Stimulated activated memory B cell treated with anti-CD40 and anti-IgM and Interleukin-4, amounts not matched to agents 10 μg/mL and 1 μg/mL and 100 μg/mL, for 72 hours (primary cell): ENCODE measurements around the gene PLCG1.

Source experiments
- ATAC-seq: fragments of 150-1000 bp; cut with Tn5 transposase; 2 replicates; pipeline ENCODE4 v1.10.0; 2021
- H3K27ac Mint-ChIP-seq: one replicate; pipeline ENCODE4 v1.8.0; 2022; ENCODE audit warnings: mild to moderate bottlenecking, mixed read lengths
- H3K27me3 Mint-ChIP-seq: one replicate; pipeline ENCODE4 v1.8.0; 2022; ENCODE audit warnings: mixed read lengths
- H3K36me3 Mint-ChIP-seq: one replicate; pipeline ENCODE4 v1.8.0; 2022; ENCODE audit warnings: mixed read lengths
- H3K4me1 Mint-ChIP-seq: one replicate; pipeline ENCODE4 v1.8.0; 2022; ENCODE audit warnings: mixed read lengths
- H3K4me3 Mint-ChIP-seq: one replicate; pipeline ENCODE4 v1.8.0; 2022; ENCODE audit warnings: mild to moderate bottlenecking, moderate library complexity, mixed read lengths
- H3K9me3 Mint-ChIP-seq: one replicate; pipeline ENCODE4 v1.8.0; 2022; ENCODE audit warnings: mixed read lengths

Gene PLCG1

DNA sequence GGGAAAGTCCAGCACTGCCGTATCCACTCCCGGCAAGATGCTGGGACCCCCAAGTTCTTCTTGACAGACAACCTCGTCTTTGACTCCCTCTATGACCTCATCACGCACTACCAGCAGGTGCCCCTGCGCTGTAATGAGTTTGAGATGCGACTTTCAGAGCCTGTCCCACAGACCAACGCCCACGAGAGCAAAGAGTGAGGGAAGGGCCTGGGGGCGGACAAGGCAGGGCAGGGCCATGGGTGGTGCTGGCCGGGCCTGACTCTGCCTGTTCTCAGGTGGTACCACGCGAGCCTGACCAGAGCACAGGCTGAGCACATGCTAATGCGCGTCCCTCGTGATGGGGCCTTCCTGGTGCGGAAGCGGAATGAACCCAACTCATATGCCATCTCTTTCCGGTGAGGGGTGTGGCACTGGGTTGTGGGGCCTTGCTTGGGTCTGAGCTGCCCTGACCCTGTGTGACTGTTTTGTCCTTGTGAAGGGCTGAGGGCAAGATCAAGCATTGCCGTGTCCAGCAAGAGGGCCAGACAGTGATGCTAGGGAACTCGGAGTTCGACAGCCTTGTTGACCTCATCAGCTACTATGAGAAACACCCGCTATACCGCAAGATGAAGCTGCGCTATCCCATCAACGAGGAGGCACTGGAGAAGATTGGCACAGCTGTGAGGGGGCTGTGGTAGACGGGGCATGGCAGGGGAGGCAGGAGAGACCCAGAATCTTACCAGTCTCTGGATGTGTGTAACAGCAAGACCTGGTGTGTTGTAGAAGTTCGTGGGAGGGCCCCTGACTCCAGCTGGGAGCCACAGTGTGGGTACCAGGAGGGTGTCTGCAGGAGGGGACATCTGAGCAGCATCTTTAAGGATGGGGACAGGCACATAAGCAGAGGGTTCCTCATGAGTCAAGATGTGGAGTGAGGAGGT, 29.1 kb downstream of the PLCG1 start:
- no peaks in the 10 kb centered on the region for H3K9me3 Mint-ChIP-seq
- H3K27me3 Mint-ChIP-seq = no peaks in the 10 kb centered on the region
- H3K4me1 Mint-ChIP-seq = peaks cover 16% of the 10 kb centered on the region
- peaks cover 79% of the 10 kb centered on the region for H3K36me3 Mint-ChIP-seq
- ATAC-seq = no peak
- H3K27ac Mint-ChIP-seq = no peak overlapping the region
- H3K4me3 Mint-ChIP-seq = no peak overlapping the region

DNA sequence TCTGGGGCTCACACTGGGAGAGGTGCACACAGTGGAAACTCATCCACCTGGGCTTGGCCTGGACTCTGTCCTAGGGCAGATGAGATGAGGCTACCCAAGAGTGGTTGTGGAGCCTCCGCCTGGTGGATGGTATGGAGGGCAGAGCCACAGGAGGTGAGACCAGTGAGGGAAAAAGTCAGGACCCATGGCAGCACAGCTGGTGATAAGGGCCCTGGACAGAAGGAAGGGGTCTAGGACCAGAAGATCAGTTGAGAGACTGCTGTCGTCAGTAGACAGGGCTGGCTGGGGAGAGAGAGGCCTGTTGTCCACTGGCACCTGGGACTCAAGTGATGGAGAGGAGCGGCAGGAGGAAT, 29.8 kb downstream of the PLCG1 start:
- no peaks in the 10 kb centered on the region for H3K27me3 Mint-ChIP-seq
- no peak overlapping the region for H3K4me3 Mint-ChIP-seq
- no peak overlapping the region for H3K27ac Mint-ChIP-seq
- peaks cover 81% of the 10 kb centered on the region for H3K36me3 Mint-ChIP-seq
- no peaks in the 10 kb centered on the region for H3K9me3 Mint-ChIP-seq
- ATAC-seq = no peak
- peaks cover 16% of the 10 kb centered on the region for H3K4me1 Mint-ChIP-seq

DNA sequence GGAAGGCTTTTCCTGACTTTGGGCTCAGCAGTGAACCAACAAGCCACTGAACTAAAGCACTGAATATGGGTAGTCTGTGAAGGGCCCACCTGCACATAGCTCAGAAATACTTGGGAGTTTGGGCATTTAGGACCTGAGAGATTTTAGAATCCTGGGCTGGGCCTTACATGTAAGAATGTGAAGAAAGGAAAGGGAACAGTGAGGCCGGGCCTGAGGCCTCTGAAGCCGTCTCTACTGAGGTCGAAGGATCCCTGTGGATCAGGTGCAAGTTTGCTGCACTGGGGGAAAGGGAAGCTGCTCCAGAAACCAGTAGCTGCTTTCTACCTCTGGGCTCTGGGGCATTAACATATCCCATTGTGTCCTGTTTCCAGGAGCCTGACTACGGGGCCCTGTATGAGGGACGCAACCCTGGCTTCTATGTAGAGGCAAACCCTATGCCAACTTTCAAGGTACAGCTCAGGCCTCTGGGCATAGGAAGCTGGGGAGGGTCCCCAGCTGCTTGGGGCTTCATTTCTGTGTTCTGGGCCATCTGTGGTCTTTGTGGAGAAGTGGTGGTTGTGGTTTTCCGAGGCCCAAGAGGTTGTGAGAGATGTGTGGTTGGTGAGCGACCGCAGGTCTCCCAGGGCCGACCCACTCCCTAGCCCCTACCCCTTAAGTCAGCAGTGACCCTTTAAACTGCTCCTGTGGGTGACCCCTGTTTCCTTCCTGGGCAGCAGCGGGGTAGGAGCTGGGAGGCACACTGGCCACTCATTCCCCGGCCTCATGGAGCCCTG, 30.3 kb downstream of the PLCG1 start:
- Mint-ChIP-seq H3K9me3 (no peaks in the 10 kb centered on the region), H3K27me3 (no peaks in the 10 kb centered on the region), H3K4me3 (no peak overlapping the region), H3K27ac (no peak overlapping the region), H3K36me3 (peaks cover 78% of the 10 kb centered on the region), H3K4me1 (peaks cover 16% of the 10 kb centered on the region)
- ATAC-seq = peak; percentile 41

DNA sequence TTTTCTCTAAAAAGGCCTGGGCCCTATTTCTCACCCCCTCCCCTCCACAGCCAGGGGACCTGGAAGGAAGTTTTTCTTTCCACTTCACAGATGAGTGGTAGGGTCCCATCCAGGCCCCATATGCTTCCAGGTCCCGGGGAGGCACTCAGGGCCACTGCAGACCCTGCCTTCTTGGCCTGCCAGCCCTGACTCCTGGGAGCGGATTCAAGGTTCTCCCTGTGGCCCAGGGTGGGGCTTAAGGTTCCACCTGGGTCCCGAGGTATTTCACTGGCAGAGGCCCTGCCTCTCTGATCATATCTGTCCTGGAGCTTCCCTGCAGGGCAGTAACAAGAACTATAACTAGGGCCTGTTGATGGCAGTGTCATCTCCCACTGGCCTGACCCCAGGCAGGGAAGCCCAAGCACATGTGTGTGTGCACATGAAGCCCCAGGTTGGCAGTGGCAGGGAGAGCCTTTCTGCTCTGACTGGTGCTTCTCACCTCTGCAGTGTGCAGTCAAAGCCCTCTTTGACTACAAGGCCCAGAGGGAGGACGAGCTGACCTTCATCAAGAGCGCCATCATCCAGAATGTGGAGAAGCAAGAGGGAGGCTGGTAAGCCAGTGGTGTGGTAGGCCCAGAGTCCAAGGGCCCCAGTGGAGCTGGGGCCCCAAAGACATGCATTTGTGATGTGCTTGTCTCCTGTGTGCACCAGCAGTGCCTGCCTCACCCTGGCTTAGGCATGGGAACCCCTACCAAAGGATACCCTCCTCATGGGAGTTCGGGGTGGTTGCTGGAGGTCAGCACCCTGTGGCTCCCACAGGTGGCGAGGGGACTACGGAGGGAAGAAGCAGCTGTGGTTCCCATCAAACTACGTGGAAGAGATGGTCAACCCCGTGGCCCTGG, 31.2 kb downstream of the PLCG1 start:
- H3K27ac Mint-ChIP-seq = no peak overlapping the region
- H3K4me1 Mint-ChIP-seq = peaks cover 16% of the 10 kb centered on the region
- no peak for ATAC-seq
- no peak overlapping the region for H3K4me3 Mint-ChIP-seq
- peaks cover 70% of the 10 kb centered on the region for H3K36me3 Mint-ChIP-seq
- no peaks in the 10 kb centered on the region for H3K9me3 Mint-ChIP-seq
- H3K27me3 Mint-ChIP-seq = no peaks in the 10 kb centered on the region

DNA sequence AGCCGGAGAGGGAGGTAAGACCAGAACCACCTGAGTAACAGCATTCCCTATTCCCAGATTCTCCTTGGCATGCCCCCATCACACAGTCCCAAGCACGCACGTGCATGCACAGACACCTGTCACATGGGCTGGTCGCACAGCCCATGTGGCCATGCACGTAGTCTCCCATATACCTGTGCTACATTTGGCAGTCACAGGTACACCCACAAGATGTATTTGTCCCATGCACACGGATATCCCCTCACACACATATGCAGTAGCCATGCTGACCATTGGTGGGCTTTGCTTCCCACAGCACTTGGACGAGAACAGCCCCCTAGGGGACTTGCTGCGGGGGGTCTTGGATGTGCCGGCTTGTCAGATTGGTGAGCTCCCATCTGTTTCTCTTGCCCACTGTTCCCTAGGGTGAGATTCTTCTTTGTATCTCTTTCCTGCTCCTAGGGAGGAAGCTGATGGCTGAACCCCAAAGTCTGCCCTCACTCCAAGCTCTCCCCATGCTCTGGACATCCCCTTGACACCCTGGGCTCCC, 31.9 kb downstream of the PLCG1 start:
- peaks cover 16% of the 10 kb centered on the region for H3K4me1 Mint-ChIP-seq
- no peaks in the 10 kb centered on the region for H3K27me3 Mint-ChIP-seq
- peaks cover 68% of the 10 kb centered on the region for H3K36me3 Mint-ChIP-seq
- ATAC-seq = no peak
- H3K27ac Mint-ChIP-seq = no peak overlapping the region
- H3K9me3 Mint-ChIP-seq = no peaks in the 10 kb centered on the region
- H3K4me3 Mint-ChIP-seq = no peak overlapping the region

DNA sequence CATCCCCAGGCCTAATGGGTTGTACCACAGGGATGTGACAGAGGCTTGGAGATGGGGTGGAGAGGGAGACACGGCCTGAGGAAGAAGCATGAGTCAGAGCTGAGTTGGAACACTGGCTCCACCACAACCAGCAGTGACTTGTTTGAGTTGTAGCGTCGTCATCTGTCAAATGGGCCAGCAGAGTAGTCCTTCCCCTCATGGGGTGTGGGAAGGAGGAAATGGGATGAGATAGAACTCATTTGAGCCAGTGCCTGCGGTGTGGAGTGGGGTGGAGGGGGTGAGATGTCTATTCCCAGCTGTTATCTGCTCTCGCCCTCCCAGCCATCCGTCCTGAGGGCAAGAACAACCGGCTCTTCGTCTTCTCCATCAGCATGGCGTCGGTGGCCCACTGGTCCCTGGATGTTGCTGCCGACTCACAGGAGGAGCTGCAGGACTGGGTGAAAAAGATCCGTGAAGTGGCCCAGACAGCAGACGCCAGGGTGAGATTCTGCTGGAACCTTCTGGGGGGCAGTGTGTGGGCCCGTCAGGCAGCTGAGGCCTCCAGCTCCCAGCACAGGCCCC, 32.5 kb downstream of the PLCG1 start:
- no peak overlapping the region for H3K27ac Mint-ChIP-seq
- H3K4me1 Mint-ChIP-seq = peaks cover 16% of the 10 kb centered on the region
- H3K9me3 Mint-ChIP-seq = no peaks in the 10 kb centered on the region
- H3K36me3 Mint-ChIP-seq = peaks cover 68% of the 10 kb centered on the region
- no peaks in the 10 kb centered on the region for H3K27me3 Mint-ChIP-seq
- ATAC-seq = no peak
- H3K4me3 Mint-ChIP-seq = no peak overlapping the region

DNA sequence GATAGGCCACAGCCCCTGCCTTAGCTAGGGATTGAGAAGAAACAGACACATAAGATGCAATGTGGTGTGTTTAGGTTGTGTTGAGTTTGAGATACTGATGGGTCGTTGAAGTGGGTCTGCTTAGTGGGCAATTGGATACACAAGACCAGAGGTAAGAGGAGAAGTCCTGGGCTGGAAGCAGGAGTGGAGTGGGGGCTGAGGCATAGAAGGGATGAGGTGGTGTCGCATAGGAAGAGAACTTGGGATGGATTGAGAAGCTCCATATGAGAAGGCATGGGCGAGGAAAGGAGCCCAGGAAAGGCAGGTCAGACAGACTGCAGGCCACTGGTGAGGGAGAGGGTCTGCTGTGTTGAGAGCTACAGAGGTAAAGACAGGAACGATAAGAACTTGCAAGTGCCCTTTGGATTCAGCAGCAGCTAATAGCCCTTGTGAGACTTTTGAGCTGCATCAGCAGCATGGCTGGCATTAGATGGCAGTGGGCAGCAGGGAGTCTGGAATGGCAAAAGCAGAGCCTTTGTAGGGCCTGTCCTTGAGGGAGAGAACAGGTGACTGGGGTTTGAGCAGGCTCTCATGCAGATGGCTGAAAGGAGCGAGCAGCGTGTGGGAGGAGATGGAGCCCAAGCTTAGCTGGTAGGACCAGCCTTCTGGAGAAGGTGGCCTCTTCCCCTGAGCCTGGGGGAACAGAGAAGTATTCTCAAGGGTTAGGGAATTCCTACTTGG, 33.2 kb downstream of the PLCG1 start:
- no peak for ATAC-seq
- no peaks in the 10 kb centered on the region for H3K9me3 Mint-ChIP-seq

DNA sequence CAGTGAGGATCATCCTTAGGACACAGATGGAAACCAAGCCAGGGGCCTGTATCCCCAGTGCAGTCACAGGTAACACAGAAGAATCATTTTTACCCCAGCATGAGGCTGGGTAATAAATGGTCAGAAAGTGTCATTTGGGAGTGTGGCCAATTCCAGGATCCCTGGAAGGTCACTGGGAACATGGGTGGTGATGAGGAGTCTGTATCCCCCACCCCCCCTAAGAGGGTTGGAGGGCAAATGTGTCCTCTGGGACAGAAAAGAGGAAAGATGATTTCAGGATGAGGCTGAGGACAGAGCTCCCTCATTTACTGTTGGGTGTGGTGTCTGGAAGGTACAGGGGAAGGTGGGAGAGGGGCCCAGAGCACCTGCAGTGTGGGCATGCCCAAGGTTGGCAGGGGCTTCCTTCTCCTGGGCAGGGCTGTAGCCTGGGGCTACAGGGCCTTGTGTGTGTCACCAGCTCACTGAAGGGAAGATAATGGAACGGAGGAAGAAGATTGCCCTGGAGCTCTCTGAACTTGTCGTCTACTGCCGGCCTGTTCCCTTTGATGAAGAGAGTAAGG, 34.5 kb downstream of the PLCG1 start:
- Mint-ChIP-seq H3K4me3 (no peak overlapping the region), H3K4me1 (peaks cover 14% of the 10 kb centered on the region), H3K9me3 (no peaks in the 10 kb centered on the region), H3K27me3 (no peaks in the 10 kb centered on the region), H3K27ac (no peak overlapping the region), H3K36me3 (peaks cover 52% of the 10 kb centered on the region)
- ATAC-seq = no peak

More for the DNA sequence above, 33.2 kb downstream of the PLCG1 start:
- Mint-ChIP-seq H3K27me3 (no peaks in the 10 kb centered on the region), H3K27ac (no peak overlapping the region), H3K4me3 (no peak overlapping the region), H3K4me1 (peaks cover 16% of the 10 kb centered on the region), H3K36me3 (peaks cover 64% of the 10 kb centered on the region)

DNA sequence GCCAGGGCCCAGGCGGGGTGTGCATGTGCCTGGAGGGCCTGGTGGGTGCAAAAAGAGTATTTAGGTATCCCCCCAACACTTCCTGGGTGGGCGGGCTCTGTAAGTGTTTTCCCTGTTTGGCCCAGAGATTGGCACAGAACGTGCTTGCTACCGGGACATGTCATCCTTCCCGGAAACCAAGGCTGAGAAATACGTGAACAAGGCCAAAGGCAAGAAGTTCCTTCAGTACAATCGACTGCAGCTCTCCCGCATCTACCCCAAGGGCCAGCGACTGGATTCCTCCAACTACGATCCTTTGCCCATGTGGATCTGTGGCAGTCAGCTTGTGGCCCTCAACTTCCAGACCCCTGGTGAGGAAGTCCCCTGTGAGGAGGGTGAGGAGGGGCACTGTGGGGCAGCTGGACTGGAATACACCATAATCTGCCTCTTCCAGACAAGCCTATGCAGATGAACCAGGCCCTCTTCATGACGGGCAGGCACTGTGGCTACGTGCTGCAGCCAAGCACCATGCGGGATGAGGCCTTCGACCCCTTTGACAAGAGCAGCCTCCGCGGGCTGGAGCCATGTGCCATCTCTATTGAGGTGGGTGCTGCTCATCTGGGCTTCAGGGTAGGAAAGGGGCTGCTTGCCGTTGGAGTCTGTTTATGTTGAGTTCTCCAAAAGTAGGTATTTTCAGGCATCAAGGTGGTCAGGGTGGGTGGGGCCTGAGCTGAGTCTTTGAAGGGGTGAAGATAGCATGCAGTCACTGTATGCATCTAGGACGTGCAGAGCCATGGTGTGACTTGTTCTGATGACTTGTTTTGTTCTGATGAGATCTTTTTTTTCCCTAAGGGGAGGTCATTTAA, 35.2 kb downstream of the PLCG1 start:
- H3K36me3 Mint-ChIP-seq = peaks cover 45% of the 10 kb centered on the region
- ATAC-seq = peak; percentile 4
- H3K9me3 Mint-ChIP-seq = no peaks in the 10 kb centered on the region
- H3K27me3 Mint-ChIP-seq = no peaks in the 10 kb centered on the region
- H3K27ac Mint-ChIP-seq = no peak overlapping the region
- H3K4me3 Mint-ChIP-seq = no peak overlapping the region
- peaks cover 7% of the 10 kb centered on the region for H3K4me1 Mint-ChIP-seq

DNA sequence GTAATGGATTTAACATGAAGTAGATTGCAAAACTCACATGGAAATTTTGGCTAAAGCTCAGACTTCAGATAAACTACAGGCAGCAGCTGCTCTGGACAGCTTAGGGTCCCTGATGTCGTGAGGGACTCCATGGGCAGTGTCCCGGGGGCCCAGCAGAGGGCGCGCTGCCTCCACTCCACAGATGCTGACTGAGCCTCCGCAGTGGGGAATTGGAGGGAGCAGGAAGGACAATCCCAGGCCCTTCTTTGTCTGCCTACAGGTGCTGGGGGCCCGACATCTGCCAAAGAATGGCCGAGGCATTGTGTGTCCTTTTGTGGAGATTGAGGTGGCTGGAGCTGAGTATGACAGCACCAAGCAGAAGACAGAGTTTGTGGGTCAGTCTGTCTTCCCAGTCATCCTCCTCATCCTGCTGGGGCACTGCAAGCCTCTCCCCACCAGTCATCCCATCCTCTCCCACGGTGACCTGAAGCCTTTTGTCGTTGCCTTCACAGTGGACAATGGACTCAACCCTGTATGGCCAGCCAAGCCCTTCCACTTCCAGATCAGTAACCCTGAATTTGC, 35.9 kb downstream of the PLCG1 start:
- Mint-ChIP-seq H3K36me3 (peaks cover 44% of the 10 kb centered on the region), H3K9me3 (no peaks in the 10 kb centered on the region)

DNA sequence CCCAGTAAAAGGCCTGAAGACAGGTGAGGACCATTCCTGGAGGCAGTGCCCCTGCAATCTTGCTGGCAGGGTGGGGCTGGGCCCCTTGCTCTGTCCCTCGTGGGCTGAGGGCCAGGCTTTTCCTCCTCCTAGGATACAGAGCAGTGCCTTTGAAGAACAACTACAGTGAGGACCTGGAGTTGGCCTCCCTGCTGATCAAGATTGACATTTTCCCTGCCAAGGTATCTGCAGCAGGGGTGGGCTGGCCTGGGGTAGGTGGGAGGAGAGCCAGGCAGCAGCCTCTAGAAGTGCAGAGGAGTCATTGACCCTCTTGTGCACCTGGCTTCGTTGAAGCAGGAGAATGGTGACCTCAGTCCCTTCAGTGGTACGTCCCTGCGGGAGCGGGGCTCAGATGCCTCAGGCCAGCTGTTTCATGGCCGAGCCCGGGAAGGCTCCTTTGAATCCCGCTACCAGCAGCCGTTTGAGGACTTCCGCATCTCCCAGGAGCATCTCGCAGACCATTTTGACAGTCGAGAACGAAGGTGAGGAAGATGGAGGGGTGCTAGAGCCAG, 36.5 kb downstream of the PLCG1 start:
- peaks cover 44% of the 10 kb centered on the region for H3K36me3 Mint-ChIP-seq
- H3K27ac Mint-ChIP-seq = no peak overlapping the region
- H3K4me1 Mint-ChIP-seq = no peaks in the 10 kb centered on the region
- no peak for ATAC-seq
- no peaks in the 10 kb centered on the region for H3K27me3 Mint-ChIP-seq
- no peak overlapping the region for H3K4me3 Mint-ChIP-seq
- no peaks in the 10 kb centered on the region for H3K9me3 Mint-ChIP-seq

More for the DNA sequence above, 35.9 kb downstream of the PLCG1 start:
- H3K27ac Mint-ChIP-seq = no peak overlapping the region
- ATAC-seq = peak; percentile 78
- H3K4me1 Mint-ChIP-seq = no peaks in the 10 kb centered on the region
- no peaks in the 10 kb centered on the region for H3K27me3 Mint-ChIP-seq
- H3K4me3 Mint-ChIP-seq = no peak overlapping the region

DNA sequence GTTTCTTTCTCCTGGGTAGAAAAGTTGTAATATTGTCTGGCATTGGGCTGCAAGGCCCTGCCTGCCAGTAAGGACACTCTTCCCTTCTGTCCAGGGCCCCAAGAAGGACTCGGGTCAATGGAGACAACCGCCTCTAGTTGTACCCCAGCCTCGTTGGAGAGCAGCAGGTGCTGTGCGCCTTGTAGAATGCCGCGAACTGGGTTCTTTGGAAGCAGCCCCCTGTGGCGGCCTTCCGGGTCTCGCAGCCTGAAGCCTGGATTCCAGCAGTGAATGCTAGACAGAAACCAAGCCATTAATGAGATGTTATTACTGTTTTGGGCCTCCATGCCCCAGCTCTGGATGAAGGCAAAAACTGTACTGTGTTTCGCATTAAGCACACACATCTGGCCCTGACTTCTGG, 37.0 kb downstream of the PLCG1 start:
- H3K36me3 Mint-ChIP-seq = peaks cover 39% of the 10 kb centered on the region
- no peaks in the 10 kb centered on the region for H3K4me1 Mint-ChIP-seq
- H3K9me3 Mint-ChIP-seq = no peaks in the 10 kb centered on the region
- H3K27me3 Mint-ChIP-seq = no peaks in the 10 kb centered on the region
- no peak for ATAC-seq
- H3K4me3 Mint-ChIP-seq = no peak overlapping the region
- H3K27ac Mint-ChIP-seq = no peak overlapping the region

DNA sequence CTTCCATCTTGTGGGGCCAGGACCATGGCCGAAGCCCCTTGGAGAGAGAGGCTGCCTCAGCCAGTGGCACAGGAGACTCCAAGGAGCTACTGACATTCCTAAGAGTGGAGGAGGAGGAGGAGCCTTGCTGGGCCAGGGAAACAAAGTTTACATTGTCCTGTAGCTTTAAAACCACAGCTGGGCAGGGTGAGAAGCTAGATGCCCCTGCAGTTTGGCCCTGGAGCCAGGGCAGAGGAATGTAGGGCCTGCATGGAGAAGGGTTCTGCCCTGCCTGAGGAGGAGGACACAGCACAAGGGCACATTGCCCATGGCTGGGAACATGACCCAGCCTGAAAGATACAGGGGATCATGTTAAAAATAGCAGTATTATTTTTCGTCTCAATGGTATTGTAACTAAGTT, 37.4 kb downstream of the PLCG1 start:
- Mint-ChIP-seq H3K27ac (no peak overlapping the region), H3K27me3 (no peaks in the 10 kb centered on the region), H3K4me1 (no peaks in the 10 kb centered on the region), H3K36me3 (peaks cover 35% of the 10 kb centered on the region), H3K4me3 (no peak overlapping the region), H3K9me3 (no peaks in the 10 kb centered on the region)
- ATAC-seq = no peak
